Gastrocnemius medialis (tissue), 4 donors: ENCODE results near the gene SLFN11. TPM values are rescaled to one million over a fixed set of nuclear protein-coding genes. Genes with fewer than 3 reads are reported as not detected.
A peak's percentile ranks its signal among the peaks of the same experiment; 100 is the strongest.

Experiments
- ATAC-seq, 2 donors: fragments of 150-250 bp; one replicate each; pipeline ENCODE4 v1.9.1; 2016
- DNase-seq, 2 donors: peaks; one replicate each; pipeline ENCODE4 v3.0.0-alpha.2; 2019
- H3K27ac ChIP-seq, 4 donors: fragments of 200-600 bp; sonication (generic); 1 replicate in 1 of 4; 2 replicates in 3 of 4; pipeline ENCODE4 v1.5.1; 2016 to 2018; ENCODE audit warnings: mild to moderate bottlenecking in 2 of 4, moderate library complexity in 1 of 4
- H3K27me3 ChIP-seq, 3 donors: fragments of 200-600 bp; sonication (generic) in 2 of 3; 1 replicate in 1 of 3; 2 replicates in 2 of 3; pipeline versions ENCODE4 v1.5.1 to v1.6.0; 2016 to 2019; ENCODE audit warnings: mild to moderate bottlenecking in 1 of 3, moderate library complexity in 1 of 3
- H3K36me3 ChIP-seq, 2 donors: fragments of 200-600 bp; sonication (generic) in 1 of 2; one replicate each; pipeline ENCODE4 v1.5.1; 2017 to 2018
- H3K4me1 ChIP-seq, 2 donors: fragments of 200-600 bp; sonication (generic) in 1 of 2; one replicate each; pipeline ENCODE4 v1.5.1; 2016 to 2017; ENCODE audit warnings: mild to moderate bottlenecking in 2 of 2
- H3K4me3 ChIP-seq, 4 donors: fragments of 200-600 bp; sonication (generic) in 3 of 4; 1 replicate in 1 of 4; 2 replicates in 3 of 4; pipeline ENCODE4 v1.5.1; 2016 to 2019; ENCODE audit warnings: mild to moderate bottlenecking in 2 of 4
- H3K9me3 ChIP-seq, 3 donors: fragments of 200-600 bp; sonication (generic) in 2 of 3; 1 replicate in 1 of 3; 2 replicates in 2 of 3; pipeline ENCODE4 v1.5.1; 2016 to 2019
- CTCF ChIP-seq, 5 experiments: fragments of 450-650 bp in 3 of 5; fragments of 200-600 bp in 2 of 5; sonication (generic) in 2 of 5; IDR thresholded peaks in 4 of 5; conservative IDR thresholded peaks in 1 of 5; 1 replicate in 4 of 5; 2 replicates in 1 of 5; pipeline ENCODE4 v1.5.1; 2016 to 2019; ENCODE audit warnings: antibody characterized with exemption in 5 of 5, mild to moderate bottlenecking in 3 of 5, moderate library complexity in 3 of 5
- POLR2A ChIP-seq, 2 donors: fragments of 450-650 bp; IDR thresholded peaks; one replicate each; pipeline ENCODE4 v1.6.1; 2017; ENCODE audit warnings: antibody characterized with exemption in 2 of 2, mild to moderate bottlenecking in 2 of 2, moderate library complexity in 2 of 2
- in situ Hi-C, 4 donors: fragments of 200-750 bp; cut with MboI; loops; one replicate each; pipeline versions ENCODE4 v1.15.0 to v1.8.0; 2017; ENCODE audit warnings: low sequenced_read_pairs in 4 of 4
- intact Hi-C: fragments of 100-400 bp; cut with DNase I; formaldehyde crosslinking; loops from one replicate; pipeline ENCODE4 v1.15.1; 2023; ENCODE audit warnings: low total_unique reads
- total RNA-seq, 4 donors: library from RNA; depleted of rRNA; stranded (reverse); fragments of >200 nt; gene quantifications; one replicate each; pipeline versions ENCODE4 v1.1.0 to v1.2.3, GENCODE V29; 2016

The SLFN11 gene
- total RNA-seq, 4 donors from 2014 or later, result 8.9 to 11.8 (median 10.0) TPM

DNA sequence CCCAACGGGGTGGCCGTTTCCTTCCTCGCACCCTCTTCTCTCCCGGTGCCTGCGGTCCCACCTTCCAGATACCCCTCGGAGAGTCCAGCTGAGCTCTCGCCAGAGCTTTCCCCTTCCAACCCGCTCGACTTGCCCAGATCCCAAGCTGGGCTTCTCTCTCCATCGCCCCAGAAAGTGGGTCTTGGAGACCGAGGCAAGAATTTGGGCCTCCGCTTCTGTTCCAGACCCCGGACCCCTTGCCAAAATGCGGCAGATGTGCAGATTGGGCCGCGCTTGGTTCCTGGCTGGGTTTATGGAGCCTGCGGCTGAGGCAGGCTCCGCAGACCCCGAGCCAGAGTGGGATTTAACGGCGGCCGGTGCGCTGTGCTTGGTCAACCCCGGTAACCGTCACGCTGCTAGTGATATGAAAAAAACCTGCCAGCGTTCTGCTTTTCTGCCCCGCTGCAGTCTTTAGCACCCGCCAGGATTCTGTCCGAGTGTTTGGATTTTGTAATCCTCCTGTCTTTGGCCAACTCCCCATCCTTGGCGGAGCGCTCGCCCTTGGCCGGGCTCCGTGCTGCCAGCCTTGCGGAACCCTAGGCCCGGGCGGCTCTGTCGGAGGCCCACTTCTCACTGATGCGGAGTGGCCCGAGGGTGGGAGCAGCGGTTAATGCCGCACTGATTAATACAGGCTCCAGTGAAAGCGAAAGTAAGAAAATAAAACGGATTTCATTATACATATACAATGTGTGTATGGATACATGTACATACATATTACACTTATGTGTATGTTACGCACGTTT is 754 bp upstream of the SLFN11 start:
- H3K4me1 ChIP-seq, result peaks cover 10 to 12% of the 10 kb centered on the region in 2 donors
- TF ChIP-seq POLR2A (IDR thresholded peaks at IDR 0.05) (no peak), CTCF (IDR thresholded peaks at IDR 0.05 in 4 of 5, conservative IDR thresholded peaks at IDR 0.05 in 1 of 5) (no peak)
- intact Hi-C loops (loop anchor here (2.0 to 10.0 kb wide), 3 partner anchors 61 to 119 kb away; partner anchors contain the start of gene SLFN12), in situ Hi-C loops (no loop called here)
- peak overlapping the region; percentile 89 to 91 (median 90) for H3K27ac ChIP-seq
- no peaks in the 10 kb centered on the region for H3K36me3 ChIP-seq
- peaks cover 28 to 37% (median 35%) of the 10 kb centered on the region in 3 donors for H3K27me3 ChIP-seq
- peaks cover 0 to 4% (median 0%) of the 10 kb centered on the region in 3 donors for H3K9me3 ChIP-seq
- ATAC-seq (peak; percentile 72 to 74), DNase-seq (peak; percentile 24 to 50)
- H3K4me3 ChIP-seq, result peak overlapping the region; percentile 68 to 83 (median 71)

DNA sequence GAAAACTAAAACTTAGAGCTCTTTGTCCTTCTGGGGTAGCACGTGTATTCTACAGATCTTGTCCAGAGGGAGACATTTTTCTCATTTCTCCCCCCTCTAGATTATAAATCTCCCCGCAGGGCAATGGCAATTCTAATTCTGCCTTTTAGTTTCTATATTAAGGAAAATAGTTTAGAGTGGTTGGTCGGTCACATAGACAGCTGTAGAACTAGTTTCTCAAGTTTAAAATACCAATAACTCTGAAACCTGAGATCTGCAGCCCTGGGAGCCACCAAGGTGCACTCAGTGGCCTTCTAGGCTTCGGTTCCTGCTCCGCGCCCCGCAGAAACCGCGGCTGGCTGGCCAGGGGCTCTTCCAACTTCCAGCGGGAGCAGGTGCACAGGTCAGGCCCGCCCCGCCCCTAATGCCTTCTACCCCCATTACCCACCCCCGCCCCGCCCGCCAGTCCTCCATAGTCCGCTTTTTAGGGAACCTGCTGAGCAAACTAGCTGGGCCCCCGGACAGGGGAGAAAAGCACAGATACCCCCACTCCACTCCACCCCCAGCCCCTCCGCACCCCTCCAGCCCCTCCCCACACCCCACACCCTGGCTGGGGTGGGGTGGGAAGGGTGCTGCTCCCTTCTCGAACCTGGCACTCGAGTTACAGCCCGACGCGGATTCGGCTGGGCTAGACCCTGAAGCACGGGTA is 431 bp downstream of the SLFN11 start:
- ATAC-seq, result no peak
- intact Hi-C loops (loop anchor here (2.0 to 10.0 kb wide), 3 partner anchors 60 to 118 kb away; partner anchors contain the start of gene SLFN12), in situ Hi-C loops (no loop called here)

GRCh38 chr17:35371934-35372333 is 1.5 kb downstream of the SLFN11 start:
- in situ Hi-C loops, result no loop called here

More for the DNA sequence above, 431 bp downstream of the SLFN11 start:
- no peak for DNase-seq
- peaks cover 0 to 4% (median 0%) of the 10 kb centered on the region in 3 donors for H3K9me3 ChIP-seq
- H3K36me3 ChIP-seq, result no peaks in the 10 kb centered on the region
- peak overlapping the region; percentile 68 to 83 (median 71) for H3K4me3 ChIP-seq
- peaks cover 10 to 12% of the 10 kb centered on the region in 2 donors for H3K4me1 ChIP-seq
- peaks cover 28 to 37% (median 35%) of the 10 kb centered on the region in 3 donors for H3K27me3 ChIP-seq
- H3K27ac ChIP-seq, result peak overlapping the region; percentile 89 to 91 (median 90)
- TF ChIP-seq CTCF (IDR thresholded peaks at IDR 0.05 in 4 of 5, conservative IDR thresholded peaks at IDR 0.05 in 1 of 5) (no peak), POLR2A (IDR thresholded peaks at IDR 0.05) (no peak)

More at GRCh38 chr17:35371934-35372333, 1.5 kb downstream of the SLFN11 start:
- H3K27ac ChIP-seq, result peak overlapping the region in 1 of 4 donors; percentile 89
- intact Hi-C loops, result loop anchor here (2.0 to 10.0 kb wide), 3 partner anchors 59 to 117 kb away; partner anchors contain the start of gene SLFN12
- TF ChIP-seq CTCF (IDR thresholded peaks at IDR 0.05 in 4 of 5, conservative IDR thresholded peaks at IDR 0.05 in 1 of 5) (no peak), POLR2A (IDR thresholded peaks at IDR 0.05) (no peak)
- peaks cover 28 to 37% (median 35%) of the 10 kb centered on the region in 3 donors for H3K27me3 ChIP-seq
- H3K4me3 ChIP-seq, result peak overlapping the region in 2 of 4 donors; percentile 0 to 73
- no peak for DNase-seq
- H3K9me3 ChIP-seq, result peaks cover 0 to 4% (median 0%) of the 10 kb centered on the region in 3 donors
- peaks cover 10 to 12% of the 10 kb centered on the region in 2 donors for H3K4me1 ChIP-seq
- no peaks in the 10 kb centered on the region for H3K36me3 ChIP-seq
- ATAC-seq, result no peak
